Measurements from ENCODE around the gene ZCCHC14.
"Not testable (repeated sequence)": the region's sequence is repeated elsewhere in the genome, so short reads cannot be mapped to it uniquely, and the experiment has no call there.

ZCCHC14 gene

DNA sequence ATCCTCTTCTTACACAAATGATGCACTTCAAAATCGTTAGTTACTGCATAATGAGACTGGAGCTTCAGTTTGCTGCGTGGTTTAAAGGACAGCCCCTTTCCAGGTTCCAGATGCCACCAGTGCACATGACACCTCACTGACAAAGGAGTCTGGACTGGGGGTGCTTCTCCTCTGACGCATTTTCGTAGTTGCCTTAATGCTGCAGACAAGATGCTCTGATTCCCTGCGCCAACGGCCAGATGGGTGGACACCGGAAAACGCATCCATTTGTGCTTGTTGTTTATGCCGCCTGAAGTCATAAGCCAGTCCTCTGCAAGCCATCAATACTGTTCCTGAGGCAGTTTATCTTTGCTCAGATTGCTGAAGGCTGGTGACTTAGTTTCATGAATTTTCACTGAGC is 125.3 kb downstream of the ZCCHC14 start:
- H3K4me1 ChIP-seq (ENCODE audit: insufficient read depth, low read length): peaks cover 51% of the 10 kb centered on the region
- H3K9ac ChIP-seq (ENCODE audit: low read length): no peak overlapping the region
- H3K27me3 ChIP-seq (ENCODE audit: control insufficient read depth in 1 of 2, insufficient read depth in 2 of 2, low read length in 2 of 2): no peaks in the 10 kb centered on the region
- H3K36me3 ChIP-seq (ENCODE audit: insufficient read depth, low read length): peaks cover 3% of the 10 kb centered on the region
- no peak overlapping the region for H3K4me3 ChIP-seq (ENCODE audit: low read depth in 1 of 2, low read length in 2 of 2)
- no peaks in the 10 kb centered on the region for H3K9me3 ChIP-seq (ENCODE audit: low read length)
- H3K27ac ChIP-seq (ENCODE audit: low read depth, low read length): no peak overlapping the region

GRCh38 chr16:87366930-87367329 is 125.9 kb downstream of the ZCCHC14 start:
- no peak overlapping the region for H3K9ac ChIP-seq (ENCODE audit: low read length)
- H3K36me3 ChIP-seq (ENCODE audit: insufficient read depth, low read length): peaks cover 4% of the 10 kb centered on the region
- H3K4me3 ChIP-seq (ENCODE audit: low read depth in 1 of 2, low read length in 2 of 2): no peak overlapping the region
- H3K27me3 ChIP-seq (ENCODE audit: control insufficient read depth in 1 of 2, insufficient read depth in 2 of 2, low read length in 2 of 2): no peaks in the 10 kb centered on the region
- peaks cover 45% of the 10 kb centered on the region for H3K4me1 ChIP-seq (ENCODE audit: insufficient read depth, low read length)
- no peak overlapping the region for H3K27ac ChIP-seq (ENCODE audit: low read depth, low read length)
- H3K9me3 ChIP-seq (ENCODE audit: low read length): no peaks in the 10 kb centered on the region

DNA sequence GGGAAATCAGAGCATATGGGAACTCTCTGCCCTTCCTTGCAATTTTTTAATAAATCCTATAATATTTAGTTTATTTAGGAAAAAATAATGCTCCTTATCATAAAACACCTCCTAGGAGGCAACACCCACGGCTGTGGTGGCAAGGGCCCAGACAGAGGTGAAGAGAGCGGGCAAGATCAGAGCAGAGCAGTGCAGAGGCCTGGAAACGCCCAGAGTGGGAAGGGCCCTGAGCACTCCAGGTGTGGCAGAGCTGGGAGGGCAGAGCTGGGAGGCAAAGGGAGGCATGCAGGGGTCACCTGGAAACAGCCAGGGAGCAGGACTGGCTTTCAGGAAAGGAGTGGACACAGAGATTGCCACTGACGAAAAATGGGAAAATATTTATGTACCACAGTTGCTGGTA is 126.5 kb downstream of the ZCCHC14 start:
- no peak overlapping the region for H3K9ac ChIP-seq (ENCODE audit: low read length)
- peaks cover 40% of the 10 kb centered on the region for H3K4me1 ChIP-seq (ENCODE audit: insufficient read depth, low read length)
- no peaks in the 10 kb centered on the region for H3K27me3 ChIP-seq (ENCODE audit: control insufficient read depth in 1 of 2, insufficient read depth in 2 of 2, low read length in 2 of 2)
- no peak overlapping the region for H3K27ac ChIP-seq (ENCODE audit: low read depth, low read length)
- no peak overlapping the region for H3K4me3 ChIP-seq (ENCODE audit: low read depth in 1 of 2, low read length in 2 of 2)
- no peaks in the 10 kb centered on the region for H3K9me3 ChIP-seq (ENCODE audit: low read length)
- H3K36me3 ChIP-seq (ENCODE audit: insufficient read depth, low read length): peaks cover 9% of the 10 kb centered on the region

- Histone ChIP-seq H3K27ac (ENCODE audit: low read depth, low read length) (peak overlapping the region; percentile 12), H3K4me3 (ENCODE audit: low read depth in 1 of 2, low read length in 2 of 2) (no peak overlapping the region), H3K36me3 (ENCODE audit: insufficient read depth, low read length) (peaks cover 19% of the 10 kb centered on the region), H3K4me1 (ENCODE audit: insufficient read depth, low read length) (peaks cover 28% of the 10 kb centered on the region), H3K9ac (ENCODE audit: low read length) (no peak overlapping the region), H3K27me3 (ENCODE audit: control insufficient read depth in 1 of 2, insufficient read depth in 2 of 2, low read length in 2 of 2) (no peaks in the 10 kb centered on the region), H3K9me3 (ENCODE audit: low read length) (no peaks in the 10 kb centered on the region)
Observed at GRCh38 chr16:87365021-87365713, 127.7 kb downstream of the ZCCHC14 start.

DNA sequence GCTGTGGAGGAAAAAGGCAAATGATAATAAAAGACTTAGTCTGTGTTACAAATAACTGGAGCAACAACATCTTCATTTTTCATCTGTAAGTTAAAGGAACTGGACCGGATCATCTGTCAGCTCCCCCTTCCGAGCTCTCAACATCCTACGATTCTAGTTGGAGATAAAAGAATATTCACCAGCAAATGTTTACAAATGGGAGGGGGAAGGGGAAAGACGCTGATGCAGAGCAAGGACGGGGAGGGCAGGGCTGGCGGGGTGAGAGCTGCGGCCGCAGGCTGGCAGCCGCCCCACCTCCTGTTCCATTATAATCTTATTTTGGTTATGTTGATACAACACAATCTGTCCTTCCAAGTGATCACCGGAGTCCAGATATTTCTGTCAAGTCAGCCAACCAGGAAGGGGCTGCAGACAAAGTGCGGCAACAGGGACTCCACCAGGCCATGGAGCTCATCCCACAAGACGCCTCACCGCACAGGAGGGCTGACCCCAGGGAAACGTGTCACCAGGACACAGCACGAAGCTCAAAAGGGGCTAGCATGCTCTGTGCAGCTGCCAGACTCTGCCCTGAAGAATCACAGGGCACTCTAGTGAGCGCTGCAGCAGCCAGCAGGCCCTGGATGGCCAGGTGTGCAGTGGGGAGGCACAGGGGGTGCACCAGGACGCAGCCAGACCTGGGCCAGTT is 128.9 kb downstream of the ZCCHC14 start:
- Histone ChIP-seq H3K36me3 (ENCODE audit: insufficient read depth, low read length) (peaks cover 31% of the 10 kb centered on the region), H3K27me3 (ENCODE audit: control insufficient read depth in 1 of 2, insufficient read depth in 2 of 2, low read length in 2 of 2) (no peaks in the 10 kb centered on the region), H3K4me1 (ENCODE audit: insufficient read depth, low read length) (peaks cover 25% of the 10 kb centered on the region), H3K27ac (ENCODE audit: low read depth, low read length) (peak overlapping the region; percentile 87), H3K9me3 (ENCODE audit: low read length) (no peaks in the 10 kb centered on the region), H3K4me3 (ENCODE audit: low read depth in 1 of 2, low read length in 2 of 2) (peak overlapping the region in 1 of 2 donors; percentile 43), H3K9ac (ENCODE audit: low read length) (peak overlapping the region; percentile 10)

- peaks cover 41% of the 10 kb centered on the region for H3K36me3 ChIP-seq (ENCODE audit: insufficient read depth, low read length)
- H3K27me3 ChIP-seq (ENCODE audit: control insufficient read depth in 1 of 2, insufficient read depth in 2 of 2, low read length in 2 of 2); H3K9ac ChIP-seq (ENCODE audit: low read length); H3K4me3 ChIP-seq (ENCODE audit: low read depth in 1 of 2, low read length in 2 of 2); H3K9me3 ChIP-seq (ENCODE audit: low read length): not testable (repeated sequence)
- H3K4me1 ChIP-seq (ENCODE audit: insufficient read depth, low read length): peaks cover 19% of the 10 kb centered on the region
- peak overlapping the region; percentile 87 for H3K27ac ChIP-seq (ENCODE audit: low read depth, low read length)
Observed at GRCh38 chr16:87362828-87363559, 129.8 kb downstream of the ZCCHC14 start.

- no peak overlapping the region for H3K9ac ChIP-seq (ENCODE audit: low read length)
- H3K9me3 ChIP-seq (ENCODE audit: low read length): no peaks in the 10 kb centered on the region
- no peak overlapping the region for H3K27ac ChIP-seq (ENCODE audit: low read depth, low read length)
- H3K4me1 ChIP-seq (ENCODE audit: insufficient read depth, low read length): peaks cover 13% of the 10 kb centered on the region
- H3K36me3 ChIP-seq (ENCODE audit: insufficient read depth, low read length): peaks cover 46% of the 10 kb centered on the region
- H3K4me3 ChIP-seq (ENCODE audit: low read depth in 1 of 2, low read length in 2 of 2): no peak overlapping the region
- no peaks in the 10 kb centered on the region for H3K27me3 ChIP-seq (ENCODE audit: control insufficient read depth in 1 of 2, insufficient read depth in 2 of 2, low read length in 2 of 2)
Observed at GRCh38 chr16:87361916-87362619, 130.8 kb downstream of the ZCCHC14 start.

- H3K27me3 ChIP-seq (ENCODE audit: control insufficient read depth in 1 of 2, insufficient read depth in 2 of 2, low read length in 2 of 2): no peaks in the 10 kb centered on the region
Observed at GRCh38 chr16:87360862-87361610, 131.8 kb downstream of the ZCCHC14 start.

DNA sequence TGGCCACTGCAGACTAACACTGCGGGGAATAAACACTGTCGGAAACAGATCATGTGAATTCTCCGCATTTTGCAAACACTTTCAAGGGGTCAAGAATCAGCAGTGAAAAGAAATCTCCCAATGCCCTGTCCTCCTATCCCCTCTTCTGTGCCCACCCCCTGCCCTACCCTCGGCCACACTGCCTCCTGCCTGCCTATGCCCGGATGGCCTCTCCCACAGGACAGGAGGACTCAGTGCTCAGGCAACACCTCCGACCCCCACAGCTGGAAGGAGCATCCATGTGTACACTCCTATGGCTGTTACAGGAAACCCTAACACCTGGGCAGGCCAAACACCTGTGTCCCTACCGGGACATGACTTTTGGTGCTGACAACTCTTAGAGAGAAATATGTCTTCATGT is 133.7 kb downstream of the ZCCHC14 start:
- Histone ChIP-seq H3K27ac (ENCODE audit: low read depth, low read length) (no peak overlapping the region), H3K4me1 (ENCODE audit: insufficient read depth, low read length) (peaks cover 6% of the 10 kb centered on the region), H3K9ac (ENCODE audit: low read length) (no peak overlapping the region), H3K4me3 (ENCODE audit: low read depth in 1 of 2, low read length in 2 of 2) (no peak overlapping the region), H3K27me3 (ENCODE audit: control insufficient read depth in 1 of 2, insufficient read depth in 2 of 2, low read length in 2 of 2) (no peaks in the 10 kb centered on the region), H3K36me3 (ENCODE audit: insufficient read depth, low read length) (peaks cover 55% of the 10 kb centered on the region), H3K9me3 (ENCODE audit: low read length) (no peaks in the 10 kb centered on the region)

More at GRCh38 chr16:87360862-87361610, 131.8 kb downstream of the ZCCHC14 start:
- H3K36me3 ChIP-seq (ENCODE audit: insufficient read depth, low read length): peaks cover 52% of the 10 kb centered on the region
- H3K4me1 ChIP-seq (ENCODE audit: insufficient read depth, low read length): peaks cover 13% of the 10 kb centered on the region
- H3K4me3 ChIP-seq (ENCODE audit: low read depth in 1 of 2, low read length in 2 of 2): no peak overlapping the region
- no peak overlapping the region for H3K9ac ChIP-seq (ENCODE audit: low read length)
- no peaks in the 10 kb centered on the region for H3K9me3 ChIP-seq (ENCODE audit: low read length)
- no peak overlapping the region for H3K27ac ChIP-seq (ENCODE audit: low read depth, low read length)

- Histone ChIP-seq H3K4me1 (ENCODE audit: insufficient read depth, low read length) (peaks cover 4% of the 10 kb centered on the region), H3K27ac (ENCODE audit: low read depth, low read length) (no peak overlapping the region), H3K27me3 (ENCODE audit: control insufficient read depth in 1 of 2, insufficient read depth in 2 of 2, low read length in 2 of 2) (no peaks in the 10 kb centered on the region), H3K9me3 (ENCODE audit: low read length) (no peaks in the 10 kb centered on the region), H3K36me3 (ENCODE audit: insufficient read depth, low read length) (peaks cover 55% of the 10 kb centered on the region), H3K4me3 (ENCODE audit: low read depth in 1 of 2, low read length in 2 of 2) (no peak overlapping the region), H3K9ac (ENCODE audit: low read length) (no peak overlapping the region)
Observed at GRCh38 chr16:87358696-87359095, 134.1 kb downstream of the ZCCHC14 start.

Measured in muscle layer of colon (tissue), 2 donors.